HL-60 (cell line): ENCODE data around the gene FBXL12.

Experiments used
- DNase-seq, 2 experiments: peaks; one replicate each; pipeline ENCODE4 v3.0.0-alpha.2; 2010 to 2020; ENCODE audit warnings: low read depth in 1 of 2, low spot score in 1 of 2
- H3K27ac ChIP-seq: fragments of 250-450 bp; sonication (Bioruptor Pico); replicated peaks from 2 replicates; pipeline ENCODE4 v1.5.1; 2020; ENCODE audit warnings: mild to moderate bottlenecking, moderate library complexity
- H3K27me3 ChIP-seq: fragments of 250-450 bp; sonication (Bioruptor Pico); 2 replicates; pipeline ENCODE4 v1.5.1; 2021; ENCODE audit warnings: mild to moderate bottlenecking, moderate library complexity; ENCODE audit not compliant: insufficient read depth, poor library complexity, severe bottlenecking
- H3K4me3 ChIP-seq: replicated peaks from 2 replicates; pipeline ENCODE4 v1.5.1; 2011; ENCODE audit warnings: mild to moderate bottlenecking, control low read depth, low read length; ENCODE audit not compliant: insufficient read depth
- GABPA ChIP-seq: IDR thresholded peaks from 2 replicates; pipeline ENCODE4 v1.6.1; 2012; ENCODE audit warnings: low read depth
- POLR2AphosphoS5 ChIP-seq: IDR thresholded peaks from 2 replicates; pipeline ENCODE4 v1.6.1; 2012; ENCODE audit warnings: low read depth
- SPI1 ChIP-seq: IDR thresholded peaks from 2 replicates; pipeline ENCODE4 v1.6.1; 2012; ENCODE audit warnings: low read depth, mild to moderate bottlenecking, borderline replicate concordance
- TF ChIP-seq, protein P1 (sequence below): IDR thresholded peaks from 2 replicates; pipeline ENCODE4 v1.6.1; 2012; ENCODE audit warnings: low read depth; ENCODE audit not compliant: insufficient replicate concordance
- TF ChIP-seq, protein P2 (sequence below): IDR thresholded peaks from one replicate; pipeline ENCODE4 v1.5.1; 2011; ENCODE audit warnings: low read length, control low read depth, inconsistent platforms; ENCODE audit not compliant: insufficient read depth

Gene FBXL12

DNA sequence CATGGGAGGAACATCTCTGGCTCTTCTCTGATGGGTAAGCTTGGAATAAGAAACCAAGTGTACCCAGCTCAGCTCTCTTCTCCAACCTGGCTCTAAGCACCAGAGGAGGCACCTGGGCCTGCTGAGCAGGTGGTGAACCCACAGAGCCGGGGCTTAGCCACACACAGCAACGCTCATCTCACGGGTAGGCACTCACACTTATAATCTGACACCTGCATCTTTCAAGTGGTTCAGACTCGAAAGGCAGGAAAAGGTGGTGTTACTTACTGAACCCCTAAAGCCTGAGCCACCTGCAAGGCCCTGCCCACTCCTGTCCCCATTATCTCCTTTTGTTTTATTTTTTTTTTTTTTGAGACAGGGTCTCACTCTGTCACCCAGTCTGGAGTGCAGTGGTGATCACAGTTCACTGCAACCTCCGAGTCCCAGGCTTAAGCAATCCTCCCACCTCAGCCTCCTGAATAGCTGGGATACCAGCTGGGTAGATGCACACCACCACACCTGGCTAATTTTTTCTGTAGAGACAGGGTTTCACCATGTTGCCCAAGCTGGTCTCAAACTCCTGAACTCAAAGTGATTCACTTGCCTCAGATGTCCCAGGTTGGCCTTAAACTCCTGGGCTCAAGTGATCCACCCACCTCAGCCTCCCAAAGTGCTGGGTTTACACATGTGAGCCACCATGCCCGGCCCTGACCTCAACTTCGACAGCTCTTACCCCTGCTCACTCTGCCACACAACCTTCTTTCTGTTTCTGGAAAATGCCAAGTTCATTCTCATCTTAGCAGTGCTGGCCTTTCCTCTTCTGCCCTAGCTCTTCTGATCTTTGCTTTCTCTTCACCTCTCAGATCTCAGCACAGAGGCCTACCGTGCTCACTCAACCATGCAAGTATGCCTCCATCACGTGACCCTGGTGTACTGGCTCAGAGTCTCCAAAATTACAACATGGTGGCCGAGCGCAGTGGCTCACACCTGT is 9.7 kb downstream of the FBXL12 start:
- Histone ChIP-seq H3K4me3 (no peak overlapping the region), H3K27ac (no peak overlapping the region), H3K27me3 (no peaks in the 10 kb centered on the region)
- no peak for DNase-seq
- TF ChIP-seq, protein P1, sequence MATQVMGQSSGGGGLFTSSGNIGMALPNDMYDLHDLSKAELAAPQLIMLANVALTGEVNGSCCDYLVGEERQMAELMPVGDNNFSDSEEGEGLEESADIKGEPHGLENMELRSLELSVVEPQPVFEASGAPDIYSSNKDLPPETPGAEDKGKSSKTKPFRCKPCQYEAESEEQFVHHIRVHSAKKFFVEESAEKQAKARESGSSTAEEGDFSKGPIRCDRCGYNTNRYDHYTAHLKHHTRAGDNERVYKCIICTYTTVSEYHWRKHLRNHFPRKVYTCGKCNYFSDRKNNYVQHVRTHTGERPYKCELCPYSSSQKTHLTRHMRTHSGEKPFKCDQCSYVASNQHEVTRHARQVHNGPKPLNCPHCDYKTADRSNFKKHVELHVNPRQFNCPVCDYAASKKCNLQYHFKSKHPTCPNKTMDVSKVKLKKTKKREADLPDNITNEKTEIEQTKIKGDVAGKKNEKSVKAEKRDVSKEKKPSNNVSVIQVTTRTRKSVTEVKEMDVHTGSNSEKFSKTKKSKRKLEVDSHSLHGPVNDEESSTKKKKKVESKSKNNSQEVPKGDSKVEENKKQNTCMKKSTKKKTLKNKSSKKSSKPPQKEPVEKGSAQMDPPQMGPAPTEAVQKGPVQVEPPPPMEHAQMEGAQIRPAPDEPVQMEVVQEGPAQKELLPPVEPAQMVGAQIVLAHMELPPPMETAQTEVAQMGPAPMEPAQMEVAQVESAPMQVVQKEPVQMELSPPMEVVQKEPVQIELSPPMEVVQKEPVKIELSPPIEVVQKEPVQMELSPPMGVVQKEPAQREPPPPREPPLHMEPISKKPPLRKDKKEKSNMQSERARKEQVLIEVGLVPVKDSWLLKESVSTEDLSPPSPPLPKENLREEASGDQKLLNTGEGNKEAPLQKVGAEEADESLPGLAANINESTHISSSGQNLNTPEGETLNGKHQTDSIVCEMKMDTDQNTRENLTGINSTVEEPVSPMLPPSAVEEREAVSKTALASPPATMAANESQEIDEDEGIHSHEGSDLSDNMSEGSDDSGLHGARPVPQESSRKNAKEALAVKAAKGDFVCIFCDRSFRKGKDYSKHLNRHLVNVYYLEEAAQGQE = no peak
- TF ChIP-seq GABPA (no peak), SPI1 (no peak), POLR2AphosphoS5 (no peak)
- TF ChIP-seq, protein P2, sequence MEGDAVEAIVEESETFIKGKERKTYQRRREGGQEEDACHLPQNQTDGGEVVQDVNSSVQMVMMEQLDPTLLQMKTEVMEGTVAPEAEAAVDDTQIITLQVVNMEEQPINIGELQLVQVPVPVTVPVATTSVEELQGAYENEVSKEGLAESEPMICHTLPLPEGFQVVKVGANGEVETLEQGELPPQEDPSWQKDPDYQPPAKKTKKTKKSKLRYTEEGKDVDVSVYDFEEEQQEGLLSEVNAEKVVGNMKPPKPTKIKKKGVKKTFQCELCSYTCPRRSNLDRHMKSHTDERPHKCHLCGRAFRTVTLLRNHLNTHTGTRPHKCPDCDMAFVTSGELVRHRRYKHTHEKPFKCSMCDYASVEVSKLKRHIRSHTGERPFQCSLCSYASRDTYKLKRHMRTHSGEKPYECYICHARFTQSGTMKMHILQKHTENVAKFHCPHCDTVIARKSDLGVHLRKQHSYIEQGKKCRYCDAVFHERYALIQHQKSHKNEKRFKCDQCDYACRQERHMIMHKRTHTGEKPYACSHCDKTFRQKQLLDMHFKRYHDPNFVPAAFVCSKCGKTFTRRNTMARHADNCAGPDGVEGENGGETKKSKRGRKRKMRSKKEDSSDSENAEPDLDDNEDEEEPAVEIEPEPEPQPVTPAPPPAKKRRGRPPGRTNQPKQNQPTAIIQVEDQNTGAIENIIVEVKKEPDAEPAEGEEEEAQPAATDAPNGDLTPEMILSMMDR = no peak

DNA sequence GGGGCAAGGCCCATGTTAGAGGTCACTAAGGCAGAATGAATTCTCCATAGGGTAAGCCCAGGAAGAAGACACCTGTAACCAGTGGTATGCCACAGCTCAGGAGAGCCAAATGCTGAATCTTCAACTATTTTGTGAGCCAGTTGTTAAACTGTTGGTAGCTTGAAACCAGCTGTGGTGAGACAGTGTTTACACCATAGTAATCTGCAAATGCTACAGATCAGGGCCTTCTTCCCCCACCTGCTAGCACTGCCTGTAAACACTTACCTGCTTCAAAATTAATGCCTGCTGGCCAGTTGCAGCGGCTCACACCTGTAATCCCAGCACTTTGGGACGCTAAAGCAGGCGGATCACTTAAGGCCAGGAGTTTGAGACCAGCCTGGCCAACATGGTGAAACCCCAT is 12.1 kb downstream of the FBXL12 start:
- DNase-seq = no peak
- Histone ChIP-seq H3K27ac (no peak overlapping the region), H3K4me3 (no peak overlapping the region), H3K27me3 (no peaks in the 10 kb centered on the region)
- no peak for TF ChIP-seq SPI1
- TF ChIP-seq, protein P1 = no peak
- TF ChIP-seq, protein P2 = no peak
- no peak for TF ChIP-seq POLR2AphosphoS5
- no peak for TF ChIP-seq GABPA

DNA sequence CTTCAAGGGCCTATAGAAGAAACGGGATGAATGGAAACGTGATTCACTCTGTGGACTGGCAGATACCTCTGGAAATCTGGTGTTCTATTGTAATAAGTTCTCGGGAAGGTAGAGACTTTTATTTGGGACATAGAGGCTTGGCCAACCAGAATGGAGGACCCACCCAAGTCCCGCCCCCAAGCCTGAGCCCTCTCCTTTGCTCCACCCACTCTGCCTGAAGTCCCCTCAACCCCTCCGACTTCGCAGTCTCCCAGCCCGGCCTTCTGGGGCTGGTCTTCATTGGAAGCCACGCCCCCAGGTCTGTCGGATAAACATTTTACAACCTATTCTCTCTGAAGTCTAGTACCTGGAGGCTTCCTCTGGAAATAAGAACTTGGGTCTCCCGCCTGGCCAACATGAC is 16.9 kb downstream of the FBXL12 start:
- no peak overlapping the region for H3K27ac ChIP-seq
- H3K27me3 ChIP-seq = no peaks in the 10 kb centered on the region
- TF ChIP-seq, protein P2 = no peak
- TF ChIP-seq POLR2AphosphoS5 = no peak
- TF ChIP-seq GABPA = no peak
- TF ChIP-seq, protein P1 = no peak
- no peak for TF ChIP-seq SPI1
- H3K4me3 ChIP-seq = no peak overlapping the region
- no peak for DNase-seq
